Loucy (cell line): ENCODE results near the gene RPS19BP1.

ENCODE experiments used
- EZH2phosphoT487 ChIP-seq: fragments of 200-600 bp; IDR thresholded peaks from 2 replicates; pipeline ENCODE4 v1.6.1; 2018; ENCODE audit warnings: antibody characterized with exemption, mild to moderate bottlenecking, moderate library complexity, borderline replicate concordance
- TF ChIP-seq, protein P1 (sequence below): fragments of 200-600 bp; sonication (generic); conservative IDR thresholded peaks from 2 replicates; pipeline ENCODE4 v1.5.1; 2014; ENCODE audit warnings: mild to moderate bottlenecking, antibody characterized with exemption, low read length

DNA sequence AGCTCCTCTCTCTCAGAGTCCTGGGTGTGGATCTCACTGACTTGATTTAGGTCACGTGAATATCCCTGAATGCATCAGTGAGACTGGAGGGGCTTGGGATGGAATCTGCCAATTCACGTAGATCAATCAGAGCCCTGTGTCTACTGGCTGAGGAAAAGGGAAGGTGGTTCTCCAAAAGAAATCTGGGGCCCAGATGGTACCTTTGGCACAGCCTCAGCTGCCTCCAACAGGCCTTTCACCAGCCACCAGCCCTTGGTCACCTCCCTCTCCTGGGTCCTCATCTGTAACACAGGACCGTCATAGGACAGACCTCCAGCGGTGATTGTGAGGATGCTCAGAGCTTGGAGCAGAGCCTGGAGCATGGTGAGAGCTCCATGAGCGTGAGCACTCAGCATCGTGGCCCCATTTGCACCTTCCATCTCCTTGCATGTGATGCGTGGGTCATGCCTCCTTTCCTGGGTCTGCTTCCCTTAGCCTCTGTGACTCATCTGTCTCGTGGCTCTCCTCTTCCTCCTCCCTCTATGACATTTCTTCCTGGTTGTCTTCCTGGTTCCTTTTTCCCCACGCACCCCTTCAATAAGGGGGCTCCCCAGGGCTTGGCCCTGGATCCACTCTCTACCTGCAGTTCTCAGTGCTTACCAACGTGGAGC lies 38.0 kb downstream of the RPS19BP1 start:
- TF ChIP-seq, protein P1, sequence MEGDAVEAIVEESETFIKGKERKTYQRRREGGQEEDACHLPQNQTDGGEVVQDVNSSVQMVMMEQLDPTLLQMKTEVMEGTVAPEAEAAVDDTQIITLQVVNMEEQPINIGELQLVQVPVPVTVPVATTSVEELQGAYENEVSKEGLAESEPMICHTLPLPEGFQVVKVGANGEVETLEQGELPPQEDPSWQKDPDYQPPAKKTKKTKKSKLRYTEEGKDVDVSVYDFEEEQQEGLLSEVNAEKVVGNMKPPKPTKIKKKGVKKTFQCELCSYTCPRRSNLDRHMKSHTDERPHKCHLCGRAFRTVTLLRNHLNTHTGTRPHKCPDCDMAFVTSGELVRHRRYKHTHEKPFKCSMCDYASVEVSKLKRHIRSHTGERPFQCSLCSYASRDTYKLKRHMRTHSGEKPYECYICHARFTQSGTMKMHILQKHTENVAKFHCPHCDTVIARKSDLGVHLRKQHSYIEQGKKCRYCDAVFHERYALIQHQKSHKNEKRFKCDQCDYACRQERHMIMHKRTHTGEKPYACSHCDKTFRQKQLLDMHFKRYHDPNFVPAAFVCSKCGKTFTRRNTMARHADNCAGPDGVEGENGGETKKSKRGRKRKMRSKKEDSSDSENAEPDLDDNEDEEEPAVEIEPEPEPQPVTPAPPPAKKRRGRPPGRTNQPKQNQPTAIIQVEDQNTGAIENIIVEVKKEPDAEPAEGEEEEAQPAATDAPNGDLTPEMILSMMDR: no peak
- no peak for TF ChIP-seq EZH2phosphoT487
